EH (cell line): Measurements from ENCODE around the gene SERPINA10.
"Not testable (repeated sequence)": the region's sequence is repeated elsewhere in the genome, so short reads cannot be mapped to it uniquely, and the experiment has no call there.

Source experiments
- DNase-seq: peaks from one replicate; pipeline ENCODE4 v3.0.0-alpha.2; 2015; ENCODE audit warnings: low read depth

Gene SERPINA10

DNA sequence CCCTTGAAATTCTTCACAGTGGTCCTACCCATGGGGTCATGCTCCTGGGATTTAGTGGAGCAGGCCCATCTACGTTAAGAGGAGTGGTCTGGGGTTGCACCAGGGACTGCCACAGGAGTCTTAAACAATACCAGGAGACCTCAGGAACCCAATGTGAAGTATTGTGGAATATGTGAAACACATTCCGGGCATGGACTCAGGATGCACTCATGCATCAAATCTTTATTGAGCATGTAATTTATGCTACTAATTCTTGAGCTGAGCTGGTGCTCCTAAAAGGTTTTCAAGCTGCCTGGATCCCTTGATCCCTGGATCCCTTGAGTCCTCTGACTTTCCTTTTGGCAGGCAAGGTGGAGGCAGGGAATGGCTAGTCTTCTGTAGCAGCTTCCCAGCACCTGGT is 8.8 kb downstream of the SERPINA10 start:
- no peak for DNase-seq

DNA sequence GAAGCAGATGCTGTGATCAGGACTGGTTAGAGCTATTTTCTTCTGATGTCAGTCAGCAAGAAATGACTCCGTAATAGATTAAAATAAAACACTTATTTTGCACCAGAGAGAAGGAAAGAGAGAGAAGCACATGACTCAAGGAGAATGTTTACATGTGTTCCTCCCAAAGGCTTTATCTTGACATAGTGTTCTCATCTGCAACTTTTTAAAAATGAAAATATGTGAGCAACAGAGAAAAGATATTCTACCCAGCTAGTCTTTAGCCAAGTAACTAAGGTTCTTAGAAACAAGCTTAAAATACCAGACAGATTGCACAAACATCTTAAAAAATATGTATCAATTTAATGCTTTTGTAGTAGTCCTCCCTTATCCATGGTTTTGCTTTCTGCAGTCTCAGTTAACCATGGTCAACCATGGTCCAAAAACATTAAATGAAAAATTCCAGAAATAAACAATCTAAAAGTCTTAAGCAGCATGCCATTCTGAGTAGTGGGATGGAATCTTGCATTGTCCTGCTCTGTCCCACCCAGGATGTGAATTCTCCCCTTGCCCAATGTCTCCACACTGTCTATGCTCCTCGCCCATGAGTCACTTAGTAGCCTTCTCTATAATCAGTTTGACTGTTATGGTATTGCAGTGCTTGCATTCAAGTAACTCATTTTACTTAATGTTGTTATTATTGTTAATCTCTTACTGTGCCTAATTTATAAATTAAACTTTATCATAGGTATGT is 9.9 kb downstream of the SERPINA10 start:
- DNase-seq = no peak

DNA sequence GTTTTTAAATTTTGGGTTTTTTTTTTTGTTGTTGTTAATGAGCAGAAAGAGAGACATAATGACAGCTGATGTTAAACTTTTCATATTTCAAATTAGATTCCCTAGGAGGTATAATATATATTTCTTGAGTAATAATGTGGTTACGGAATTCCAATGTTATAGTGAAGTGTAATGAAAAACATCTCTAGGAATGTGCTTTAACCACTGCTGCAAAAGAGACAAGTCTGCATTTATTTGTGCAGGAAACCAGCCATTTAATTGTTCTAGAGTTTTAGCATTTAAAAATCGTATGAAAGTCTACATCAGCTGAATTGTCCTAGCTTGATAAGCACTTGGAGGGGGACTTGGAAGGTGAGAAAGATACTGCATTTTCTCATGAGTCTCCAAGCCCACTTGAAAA is 14.3 kb downstream of the SERPINA10 start:
- no peak for DNase-seq

DNA sequence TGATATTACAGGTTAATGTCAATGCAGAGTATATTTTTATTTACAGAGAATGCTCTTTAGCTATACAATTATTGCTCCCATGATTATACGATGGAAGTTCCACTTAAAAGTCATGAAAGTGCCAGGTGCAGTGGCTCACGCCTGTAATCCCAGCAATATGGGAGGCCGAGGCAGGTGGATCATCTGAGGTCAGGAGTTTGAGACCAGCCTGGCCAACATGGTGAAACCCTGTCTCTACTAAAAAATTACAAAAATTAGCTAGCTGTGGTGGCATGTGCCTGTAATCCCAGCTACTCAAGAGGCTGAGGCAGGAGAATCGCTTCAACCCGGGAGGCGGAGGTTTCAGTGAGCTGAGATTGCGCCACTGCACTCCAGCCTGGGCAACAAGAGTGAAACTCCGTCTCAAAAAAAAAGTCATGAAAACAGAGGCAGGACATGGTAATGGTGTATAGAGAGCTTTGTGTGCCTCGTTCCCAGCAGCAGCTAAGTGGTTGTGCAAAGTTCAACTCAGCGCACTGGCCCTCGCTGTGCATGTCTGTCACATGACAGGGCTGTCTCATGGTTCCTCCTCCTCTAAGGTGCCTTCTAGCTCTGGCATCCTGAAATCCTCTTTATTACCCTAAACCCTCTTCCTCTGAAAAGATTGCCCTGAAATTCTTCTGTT is 16.0 kb downstream of the SERPINA10 start:
- DNase-seq = not testable (repeated sequence)

DNA sequence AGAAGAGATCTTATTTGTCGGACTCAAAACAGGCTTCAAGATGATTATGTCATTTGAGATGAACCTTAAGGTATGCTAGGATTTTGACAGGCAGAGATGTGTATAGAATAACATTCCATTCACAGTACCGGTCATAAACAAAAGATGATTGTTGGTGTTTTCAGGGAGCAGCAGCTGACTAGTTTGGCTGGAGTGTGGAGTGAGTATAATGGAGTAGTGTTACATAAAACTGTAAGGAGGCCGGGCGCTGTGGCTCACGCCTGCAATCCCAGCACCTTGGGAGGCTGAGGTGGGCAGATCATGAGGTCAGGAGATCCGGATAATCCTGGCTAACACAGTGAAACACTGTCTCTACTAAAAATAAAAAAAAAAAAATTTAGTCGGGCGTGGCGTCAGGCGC is 23.9 kb downstream of the SERPINA10 start:
- no peak for DNase-seq

DNA sequence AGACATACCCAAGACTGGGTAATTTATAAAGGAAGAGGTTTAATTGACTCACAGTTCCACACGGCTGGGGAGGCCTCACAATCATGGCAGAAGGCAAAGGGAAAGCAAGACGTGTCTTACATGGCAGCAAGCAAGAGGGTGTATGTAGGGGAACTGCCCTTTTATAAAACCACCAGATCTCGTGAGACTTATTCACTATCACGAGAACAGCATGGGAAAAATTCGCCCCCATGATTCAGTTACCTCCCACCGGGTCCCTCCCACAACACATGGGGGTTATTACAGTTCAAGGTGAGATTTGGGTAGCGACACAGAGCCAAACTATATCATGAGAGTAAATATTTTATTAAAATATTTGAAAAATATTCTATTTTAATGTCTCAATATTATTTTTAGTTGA is 24.5 kb downstream of the SERPINA10 start:
- not testable (repeated sequence) for DNase-seq

DNA sequence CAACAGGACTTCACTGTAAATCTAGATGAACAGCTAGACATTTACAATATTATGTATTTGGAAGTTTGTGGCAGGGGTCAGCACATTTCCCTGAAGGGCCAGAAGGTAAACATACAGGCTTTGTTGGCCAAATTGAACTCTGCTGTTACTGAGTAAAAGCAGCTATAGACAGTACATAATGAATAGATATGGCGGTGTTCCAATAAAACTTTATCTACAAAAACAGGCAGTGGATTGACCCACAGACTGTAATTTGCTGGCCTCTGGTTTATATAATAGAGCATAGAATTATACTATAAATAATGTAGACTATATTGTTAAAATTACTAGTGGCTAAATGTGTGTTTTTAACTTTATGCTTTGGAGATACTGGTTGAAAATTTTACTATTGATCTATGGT is 25.7 kb downstream of the SERPINA10 start:
- no peak for DNase-seq

DNA sequence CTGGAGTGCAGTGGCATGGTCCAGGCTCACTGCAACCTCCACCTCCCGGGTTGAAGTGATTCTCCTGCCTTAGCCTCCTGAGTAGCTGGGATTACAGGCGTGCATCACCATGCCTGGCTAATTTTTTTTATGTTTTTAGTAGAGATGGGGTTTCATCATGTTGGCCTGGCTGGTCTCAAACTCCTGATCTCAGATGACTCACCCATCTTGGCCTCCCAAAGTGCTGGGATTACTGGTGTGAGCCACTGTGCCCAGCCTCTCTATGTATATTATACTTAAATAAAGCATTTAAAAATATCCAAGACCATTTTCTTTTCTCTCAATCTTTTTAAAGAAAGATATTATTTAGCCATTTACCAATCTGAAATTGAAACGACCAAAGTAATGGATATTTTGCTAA is 28.9 kb downstream of the SERPINA10 start:
- DNase-seq = not testable (repeated sequence)

DNA sequence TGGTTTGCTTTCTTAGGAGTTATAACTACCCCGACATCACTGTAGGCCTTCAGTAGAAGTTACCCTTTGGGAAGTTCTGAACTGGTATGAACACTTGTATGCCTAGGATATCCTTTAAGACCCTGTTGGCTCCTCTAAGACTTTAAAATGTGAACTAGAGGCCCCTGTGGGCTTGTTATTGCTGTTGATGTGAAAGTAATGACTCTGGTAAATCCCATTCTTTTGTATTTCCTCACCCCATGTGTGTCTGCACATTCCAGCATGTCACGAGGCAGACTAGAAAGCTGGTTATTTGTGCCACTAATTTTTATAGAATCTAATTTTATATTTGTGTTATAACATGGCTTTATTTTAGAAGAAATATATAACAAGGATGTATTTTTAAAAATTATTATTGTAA is 48.9 kb downstream of the SERPINA10 start:
- DNase-seq = no peak

DNA sequence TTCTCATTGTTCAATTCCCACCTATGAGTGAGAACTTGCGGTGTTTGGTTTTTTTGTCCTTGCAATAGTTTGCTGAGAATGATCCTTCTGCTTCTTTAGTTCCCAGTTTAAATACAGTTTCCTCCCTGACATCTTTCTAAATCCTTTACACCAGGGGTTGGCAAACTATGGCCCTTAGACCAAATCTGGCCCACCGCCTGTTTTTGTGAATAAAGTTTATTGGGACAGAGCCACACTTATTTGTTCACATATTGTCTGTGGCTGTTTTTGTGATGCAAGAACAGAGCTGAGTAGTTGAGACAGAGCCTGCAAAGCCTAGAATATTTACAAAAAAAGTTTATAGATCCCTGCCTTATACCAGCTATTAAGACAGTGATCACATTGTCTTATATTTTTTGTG is 53.7 kb downstream of the SERPINA10 start:
- DNase-seq = no peak

DNA sequence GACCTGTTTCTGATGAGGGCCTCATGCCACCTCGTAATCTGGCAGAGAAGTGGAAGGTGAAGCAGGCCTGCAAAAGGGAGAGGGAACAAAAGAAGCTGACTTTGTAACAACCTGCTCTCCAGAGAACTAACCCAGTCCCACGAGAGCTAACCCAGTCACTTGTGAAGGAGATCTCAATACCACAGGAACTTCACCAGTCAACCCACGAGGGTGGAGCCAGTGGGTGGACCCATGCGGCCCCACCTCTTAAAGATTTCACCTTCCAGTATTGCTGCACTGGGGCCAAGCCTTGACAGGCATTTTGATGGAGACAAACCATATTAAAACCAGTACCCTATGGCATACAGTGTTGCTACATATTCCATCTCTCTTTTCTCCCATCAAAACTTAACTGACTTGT is 55.1 kb downstream of the SERPINA10 start:
- DNase-seq = no peak

DNA sequence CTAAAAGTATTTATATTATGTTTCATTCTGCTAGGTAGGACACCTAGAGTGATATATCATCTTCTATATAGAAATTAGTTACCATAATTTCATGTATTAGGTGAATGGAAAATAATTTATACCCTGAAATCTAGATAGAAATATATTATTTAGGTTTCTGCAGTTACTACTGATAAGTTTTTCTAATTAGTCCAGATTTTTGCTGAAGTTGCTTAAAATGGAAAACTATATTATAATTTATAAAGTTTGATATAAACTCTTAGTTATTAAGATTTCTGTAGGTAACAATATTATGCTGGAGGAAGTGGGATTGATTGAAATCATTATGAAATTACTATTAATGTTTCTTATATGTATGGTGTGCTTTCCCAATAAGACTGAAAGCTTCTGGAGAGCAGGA is 56.0 kb downstream of the SERPINA10 start:
- DNase-seq = no peak
